BJ (cell line): ENCODE data around the gene SCN9A. TPM values are rescaled to one million over a fixed set of nuclear protein-coding genes. Genes with fewer than 3 reads are reported as not detected.

Source experiments
- CTCF ChIA-PET: fragments of 350-600 bp; formaldehyde crosslinking; extraction: SDS; loops from one replicate; lab custom pipeline; 2021; ENCODE audit warnings: antibody characterized with exemption, inconsistent platforms; lab: Yijun Ruan, JAX
- POLR2A ChIA-PET: fragments of 300-600 bp; sonication (Branson Sonifier 250); formaldehyde crosslinking; extraction: SDS; loops from one replicate; lab custom pipeline; 2021; ENCODE audit warnings: antibody characterized with exemption; lab: Charles Lee
- DNase-seq: peaks from one replicate; pipeline ENCODE4 v3.0.0-alpha.2; 2011; ENCODE audit warnings: low read depth
- H3K27me3 ChIP-seq: 2 replicates; pipeline ENCODE4 v1.6.0; 2011; ENCODE audit warnings: low read length; ENCODE audit not compliant: control insufficient read depth, insufficient read depth
- H3K36me3 ChIP-seq: 2 replicates; pipeline ENCODE4 v1.5.1; 2011; ENCODE audit warnings: low read length; ENCODE audit not compliant: control insufficient read depth, insufficient read depth
- H3K4me3 ChIP-seq: 2 replicates; pipeline ENCODE4 v1.5.1; 2011; ENCODE audit warnings: low read depth, mild to moderate bottlenecking, control low read depth, low read length
- polyA plus RNA-seq: library from polyadenylated mRNA; depleted of rRNA; stranded (reverse); fragments of >200 nt; gene quantifications from 2 replicates; pipeline ENCODE4 v1.2.3, GENCODE V29; 2011
- TF ChIP-seq, protein P1 (sequence below): IDR thresholded peaks from 2 replicates; pipeline ENCODE4 v1.5.1; 2011; ENCODE audit warnings: low read depth, mild to moderate bottlenecking, control low read depth, inconsistent platforms, low read length, moderate library complexity; ENCODE audit not compliant: insufficient read depth

The SCN9A gene
- polyA plus RNA-seq, 1 experiment, result 19.4 TPM

DNA sequence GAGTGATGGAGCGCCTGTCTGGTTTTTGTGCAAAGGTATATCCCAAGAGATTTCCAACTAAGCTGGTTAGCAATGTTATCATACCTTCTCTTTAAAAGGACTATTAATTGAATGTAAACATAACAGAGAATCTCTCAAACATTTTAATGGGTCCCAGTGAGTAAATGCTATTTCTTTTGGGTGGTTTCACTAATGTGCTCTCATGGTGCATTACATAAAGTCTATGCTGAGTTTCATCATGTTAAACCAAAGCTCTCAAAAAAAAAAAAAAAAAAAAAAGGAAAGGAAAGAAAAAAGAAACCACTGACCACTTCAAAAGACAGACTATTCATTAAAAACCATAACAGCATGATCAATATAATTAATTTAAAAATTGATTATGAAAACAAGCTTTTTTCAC, 128.8 kb downstream of the SCN9A start:
- ChIA-PET CTCF (no interaction called here), POLR2A (no interaction called here)
- H3K4me3 ChIP-seq, result no peak overlapping the region
- no peaks in the 10 kb centered on the region for H3K27me3 ChIP-seq
- TF ChIP-seq, protein P1, sequence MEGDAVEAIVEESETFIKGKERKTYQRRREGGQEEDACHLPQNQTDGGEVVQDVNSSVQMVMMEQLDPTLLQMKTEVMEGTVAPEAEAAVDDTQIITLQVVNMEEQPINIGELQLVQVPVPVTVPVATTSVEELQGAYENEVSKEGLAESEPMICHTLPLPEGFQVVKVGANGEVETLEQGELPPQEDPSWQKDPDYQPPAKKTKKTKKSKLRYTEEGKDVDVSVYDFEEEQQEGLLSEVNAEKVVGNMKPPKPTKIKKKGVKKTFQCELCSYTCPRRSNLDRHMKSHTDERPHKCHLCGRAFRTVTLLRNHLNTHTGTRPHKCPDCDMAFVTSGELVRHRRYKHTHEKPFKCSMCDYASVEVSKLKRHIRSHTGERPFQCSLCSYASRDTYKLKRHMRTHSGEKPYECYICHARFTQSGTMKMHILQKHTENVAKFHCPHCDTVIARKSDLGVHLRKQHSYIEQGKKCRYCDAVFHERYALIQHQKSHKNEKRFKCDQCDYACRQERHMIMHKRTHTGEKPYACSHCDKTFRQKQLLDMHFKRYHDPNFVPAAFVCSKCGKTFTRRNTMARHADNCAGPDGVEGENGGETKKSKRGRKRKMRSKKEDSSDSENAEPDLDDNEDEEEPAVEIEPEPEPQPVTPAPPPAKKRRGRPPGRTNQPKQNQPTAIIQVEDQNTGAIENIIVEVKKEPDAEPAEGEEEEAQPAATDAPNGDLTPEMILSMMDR, result no peak
- H3K36me3 ChIP-seq, result no peaks in the 10 kb centered on the region
- no peak for DNase-seq

DNA sequence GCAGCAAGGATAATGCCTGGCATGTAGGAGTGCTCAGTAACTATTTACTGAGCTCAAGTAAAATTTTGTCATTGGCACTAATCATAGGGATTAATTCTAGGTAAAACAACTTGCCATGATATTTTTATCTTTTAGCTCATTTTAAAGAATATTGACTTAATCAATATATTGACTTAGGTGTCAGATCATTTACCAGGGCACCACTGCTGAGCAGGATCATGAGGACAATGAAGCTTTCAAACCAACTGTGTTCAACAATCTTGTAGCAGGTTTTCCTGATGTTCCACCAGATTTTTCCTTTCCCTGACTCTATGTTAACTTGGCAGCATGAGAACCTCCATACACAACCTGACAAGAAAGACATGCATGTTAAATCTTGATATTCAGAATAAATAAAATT, 133.4 kb downstream of the SCN9A start:
- CTCF ChIA-PET, result no interaction called here
- Histone ChIP-seq H3K4me3 (no peak overlapping the region), H3K36me3 (no peaks in the 10 kb centered on the region), H3K27me3 (no peaks in the 10 kb centered on the region)
- no peak for DNase-seq
- TF ChIP-seq, protein P1, result no peak
- POLR2A ChIA-PET, result no interaction called here

DNA sequence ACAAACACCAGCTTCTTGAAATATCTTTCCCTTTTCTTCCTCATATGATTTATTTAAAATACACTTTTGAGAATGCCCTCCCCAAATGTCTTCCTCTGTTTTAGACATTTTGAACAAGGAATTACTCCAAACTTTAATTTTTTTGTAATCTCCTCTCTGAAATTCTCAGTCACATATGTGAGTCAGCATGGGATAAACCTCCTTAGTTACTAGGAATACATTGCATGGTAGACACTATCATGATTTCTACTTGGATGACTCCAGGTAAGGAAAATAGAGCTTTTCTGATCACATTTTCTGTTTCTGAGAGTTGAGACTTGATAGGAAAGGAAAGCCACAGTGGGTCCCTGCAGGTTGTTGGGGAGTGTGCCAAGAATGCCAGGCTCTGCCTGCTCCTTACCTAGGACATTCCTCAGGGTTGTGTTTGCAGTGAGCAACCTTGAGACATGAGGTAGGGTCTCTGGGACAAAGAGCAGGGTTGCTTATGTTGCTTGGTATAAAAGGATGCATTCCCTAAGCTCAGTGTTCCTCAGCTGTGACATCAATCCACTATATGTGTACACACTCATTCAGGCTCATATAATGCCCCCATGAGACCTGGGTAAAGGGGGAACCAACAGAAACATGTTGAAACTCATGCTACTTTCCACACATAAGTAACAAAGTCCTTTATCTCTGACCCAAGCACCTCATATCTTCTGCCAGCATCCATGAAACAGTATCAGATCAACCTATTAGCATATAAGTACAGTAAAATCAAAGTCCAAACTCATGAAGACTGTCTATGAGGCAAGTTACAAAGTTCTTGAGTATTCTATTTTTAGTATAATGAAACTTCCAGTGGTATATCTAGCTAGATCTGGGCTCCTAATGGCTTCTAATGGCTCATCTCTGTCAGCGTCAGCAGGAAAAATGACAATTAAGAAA, 135.1 kb downstream of the SCN9A start:
- DNase-seq, result no peak
- CTCF ChIA-PET, result interaction anchor here (0.8 kb wide), 1 partner anchor 29 kb away, joined by 3 read pairs; no protein-coding TSS in a partner anchor
- Histone ChIP-seq H3K27me3 (no peaks in the 10 kb centered on the region), H3K36me3 (no peaks in the 10 kb centered on the region), H3K4me3 (no peak overlapping the region)
- TF ChIP-seq, protein P1, result no peak
- POLR2A ChIA-PET, result no interaction called here

DNA sequence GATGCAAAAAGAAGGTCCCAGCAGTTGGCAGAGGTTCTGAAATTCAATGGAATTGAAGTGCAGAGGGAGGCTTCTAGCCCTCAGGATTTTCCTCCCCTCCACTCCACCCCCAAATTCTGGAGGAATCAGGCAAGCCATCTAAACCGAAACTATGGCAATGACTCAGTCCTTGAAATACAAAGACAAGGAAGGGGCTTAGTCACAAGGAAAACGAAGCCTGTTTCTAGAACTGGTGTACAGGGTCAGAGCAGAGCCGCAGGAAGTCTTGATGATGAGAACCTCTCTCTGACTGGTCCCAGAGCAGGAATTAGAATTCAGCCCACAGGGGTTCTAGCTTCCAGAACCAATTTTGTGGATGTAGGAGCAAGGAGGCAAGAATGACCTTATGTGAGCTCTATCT, 136.2 kb downstream of the SCN9A start:
- TF ChIP-seq, protein P1, result no peak
- H3K27me3 ChIP-seq, result no peaks in the 10 kb centered on the region
- no peak overlapping the region for H3K4me3 ChIP-seq
- no peaks in the 10 kb centered on the region for H3K36me3 ChIP-seq
- CTCF ChIA-PET, result interaction anchor here (0.8 kb wide), 1 partner anchor 30 kb away, joined by 3 read pairs; no protein-coding TSS in a partner anchor
- peak; percentile 45 for DNase-seq
- POLR2A ChIA-PET, result no interaction called here

DNA sequence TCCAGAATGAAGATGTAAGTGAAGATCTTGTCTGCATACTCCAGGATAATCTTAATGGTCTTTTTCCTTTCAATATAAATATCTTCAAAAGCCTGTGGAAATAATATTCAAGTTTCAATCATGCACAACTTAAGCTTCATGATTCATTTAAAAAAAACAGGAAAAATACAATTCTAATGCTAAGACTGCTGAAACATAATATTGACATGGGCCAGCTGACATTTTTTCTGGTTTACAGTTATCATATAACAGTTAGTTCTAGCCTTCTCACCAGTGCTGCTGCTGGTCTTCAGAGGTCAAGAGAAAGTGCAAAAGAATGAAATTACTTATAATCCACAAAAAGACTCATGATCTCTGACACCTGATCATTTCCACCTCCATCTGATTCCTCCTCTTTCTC, 137.6 kb downstream of the SCN9A start:
- no peak overlapping the region for H3K4me3 ChIP-seq
- no peaks in the 10 kb centered on the region for H3K36me3 ChIP-seq
- ChIA-PET CTCF (no interaction called here), POLR2A (no interaction called here)
- no peaks in the 10 kb centered on the region for H3K27me3 ChIP-seq
- no peak for DNase-seq
- TF ChIP-seq, protein P1, result no peak
